ENCODE measurements around the gene ESPN.

ESPN gene

GRCh38 chr1:6485168-6486101 lies 60.9 kb downstream of the ESPN start:
- H3K27me3 ChIP-seq (ENCODE audit: control insufficient read depth, insufficient read depth, low read length): no peaks in the 10 kb centered on the region
- no peaks in the 10 kb centered on the region for H3K9me3 ChIP-seq (replicated peaks; ENCODE audit: low read length)
- no peaks in the 10 kb centered on the region for H3K36me3 ChIP-seq (ENCODE audit: insufficient read depth, low read length)
- H3K4me2 ChIP-seq (ENCODE audit: low read length): peak overlapping the region; percentile 23
- no peak overlapping the region for H3K4me3 ChIP-seq (ENCODE audit: low read length)
- H3K4me1 ChIP-seq (ENCODE audit: control insufficient read depth, insufficient read depth, low read length): peaks cover 8% of the 10 kb centered on the region
- no peak overlapping the region for H3K9ac ChIP-seq (ENCODE audit: low read depth, low read length)

GRCh38 chr1:6486433-6487011 lies 61.9 kb downstream of the ESPN start:
- Histone ChIP-seq H3K27me3 (ENCODE audit: control insufficient read depth, insufficient read depth, low read length) (no peaks in the 10 kb centered on the region), H3K4me3 (ENCODE audit: low read length) (no peak overlapping the region), H3K9me3 (replicated peaks; ENCODE audit: low read length) (no peaks in the 10 kb centered on the region), H3K9ac (ENCODE audit: low read depth, low read length) (no peak overlapping the region), H3K4me1 (ENCODE audit: control insufficient read depth, insufficient read depth, low read length) (peaks cover 14% of the 10 kb centered on the region), H3K4me2 (ENCODE audit: low read length) (peak overlapping the region; percentile 14), H3K36me3 (ENCODE audit: insufficient read depth, low read length) (no peaks in the 10 kb centered on the region)

- Histone ChIP-seq H3K4me1 (ENCODE audit: control insufficient read depth, insufficient read depth, low read length) (peaks cover 24% of the 10 kb centered on the region), H3K9me3 (replicated peaks; ENCODE audit: low read length) (no peaks in the 10 kb centered on the region), H3K27me3 (ENCODE audit: control insufficient read depth, insufficient read depth, low read length) (no peaks in the 10 kb centered on the region), H3K4me3 (ENCODE audit: low read length) (no peak overlapping the region), H3K36me3 (ENCODE audit: insufficient read depth, low read length) (no peaks in the 10 kb centered on the region), H3K4me2 (ENCODE audit: low read length) (no peak overlapping the region), H3K9ac (ENCODE audit: low read depth, low read length) (no peak overlapping the region)
Measured at GRCh38 chr1:6487804-6488484, 63.4 kb downstream of the ESPN start.

- Histone ChIP-seq H3K9me3 (replicated peaks; ENCODE audit: low read length) (no peaks in the 10 kb centered on the region), H3K9ac (ENCODE audit: low read depth, low read length) (no peak overlapping the region), H3K4me3 (ENCODE audit: low read length) (no peak overlapping the region), H3K4me2 (ENCODE audit: low read length) (no peak overlapping the region), H3K27me3 (ENCODE audit: control insufficient read depth, insufficient read depth, low read length) (no peaks in the 10 kb centered on the region), H3K36me3 (ENCODE audit: insufficient read depth, low read length) (no peaks in the 10 kb centered on the region), H3K4me1 (ENCODE audit: control insufficient read depth, insufficient read depth, low read length) (peaks cover 24% of the 10 kb centered on the region)
Measured at GRCh38 chr1:6488602-6489382, 64.2 kb downstream of the ESPN start.

GRCh38 chr1:6489383-6489765 lies 64.8 kb downstream of the ESPN start:
- Histone ChIP-seq H3K9me3 (replicated peaks; ENCODE audit: low read length) (no peaks in the 10 kb centered on the region), H3K4me2 (ENCODE audit: low read length) (peak overlapping the region; percentile 99), H3K4me3 (ENCODE audit: low read length) (no peak overlapping the region), H3K36me3 (ENCODE audit: insufficient read depth, low read length) (no peaks in the 10 kb centered on the region), H3K27me3 (ENCODE audit: control insufficient read depth, insufficient read depth, low read length) (no peaks in the 10 kb centered on the region), H3K9ac (ENCODE audit: low read depth, low read length) (no peak overlapping the region), H3K4me1 (ENCODE audit: control insufficient read depth, insufficient read depth, low read length) (peaks cover 24% of the 10 kb centered on the region)

- H3K9ac ChIP-seq (ENCODE audit: low read depth, low read length): peak overlapping the region; percentile 79
- H3K9me3 ChIP-seq (replicated peaks; ENCODE audit: low read length): no peaks in the 10 kb centered on the region
- peak overlapping the region; percentile 79 for H3K4me3 ChIP-seq (ENCODE audit: low read length)
- no peaks in the 10 kb centered on the region for H3K36me3 ChIP-seq (ENCODE audit: insufficient read depth, low read length)
- H3K4me1 ChIP-seq (ENCODE audit: control insufficient read depth, insufficient read depth, low read length): peaks cover 24% of the 10 kb centered on the region
- H3K27me3 ChIP-seq (ENCODE audit: control insufficient read depth, insufficient read depth, low read length): no peaks in the 10 kb centered on the region
- peak overlapping the region; percentile 99 for H3K4me2 ChIP-seq (ENCODE audit: low read length)
Measured at GRCh38 chr1:6489799-6490180, 65.2 kb downstream of the ESPN start.

GRCh38 chr1:6490181-6491080 lies 65.9 kb downstream of the ESPN start:
- Histone ChIP-seq H3K27me3 (ENCODE audit: control insufficient read depth, insufficient read depth, low read length) (no peaks in the 10 kb centered on the region), H3K4me2 (ENCODE audit: low read length) (peak overlapping the region; percentile 99), H3K4me3 (ENCODE audit: low read length) (peak overlapping the region; percentile 79), H3K9me3 (replicated peaks; ENCODE audit: low read length) (no peaks in the 10 kb centered on the region), H3K4me1 (ENCODE audit: control insufficient read depth, insufficient read depth, low read length) (peaks cover 25% of the 10 kb centered on the region), H3K36me3 (ENCODE audit: insufficient read depth, low read length) (no peaks in the 10 kb centered on the region), H3K9ac (ENCODE audit: low read depth, low read length) (peak overlapping the region; percentile 79)

- no peaks in the 10 kb centered on the region for H3K36me3 ChIP-seq (ENCODE audit: insufficient read depth, low read length)
- no peaks in the 10 kb centered on the region for H3K27me3 ChIP-seq (ENCODE audit: control insufficient read depth, insufficient read depth, low read length)
- peak overlapping the region; percentile 99 for H3K4me2 ChIP-seq (ENCODE audit: low read length)
- peak overlapping the region; percentile 79 for H3K4me3 ChIP-seq (ENCODE audit: low read length)
- no peaks in the 10 kb centered on the region for H3K9me3 ChIP-seq (replicated peaks; ENCODE audit: low read length)
- H3K4me1 ChIP-seq (ENCODE audit: control insufficient read depth, insufficient read depth, low read length): peaks cover 30% of the 10 kb centered on the region
- peak overlapping the region; percentile 79 for H3K9ac ChIP-seq (ENCODE audit: low read depth, low read length)
Measured at GRCh38 chr1:6491081-6491449, 66.5 kb downstream of the ESPN start.

- H3K9me3 ChIP-seq (replicated peaks; ENCODE audit: low read length): no peaks in the 10 kb centered on the region
- no peaks in the 10 kb centered on the region for H3K27me3 ChIP-seq (ENCODE audit: control insufficient read depth, insufficient read depth, low read length)
- peak within 1 kb of the TSS; percentile 99 for H3K4me2 ChIP-seq (ENCODE audit: low read length)
- H3K4me1 ChIP-seq (ENCODE audit: control insufficient read depth, insufficient read depth, low read length): peaks cover 31% of the 10 kb centered on the region
- H3K9ac ChIP-seq (ENCODE audit: low read depth, low read length): peak within 1 kb of the TSS; percentile 79
- H3K36me3 ChIP-seq (ENCODE audit: insufficient read depth, low read length): no peaks in the 10 kb centered on the region
- H3K4me3 ChIP-seq (ENCODE audit: low read length): peak within 1 kb of the TSS; percentile 79
Measured at GRCh38 chr1:6491480-6491962, 66.9 kb downstream of the ESPN start, which contains the start of gene PLEKHG5. TSS of gene PLEKHG5 (minus strand) at chr1:6491667. CDS start at chr1:6477571, 14,096 bp downstream.

- Histone ChIP-seq H3K27me3 (ENCODE audit: control insufficient read depth, insufficient read depth, low read length) (no peaks in the 10 kb centered on the region), H3K4me3 (ENCODE audit: low read length) (peak overlapping the region; percentile 50), H3K36me3 (ENCODE audit: insufficient read depth, low read length) (no peaks in the 10 kb centered on the region), H3K9ac (ENCODE audit: low read depth, low read length) (peak overlapping the region; percentile 3), H3K9me3 (replicated peaks; ENCODE audit: low read length) (no peaks in the 10 kb centered on the region), H3K4me1 (ENCODE audit: control insufficient read depth, insufficient read depth, low read length) (peaks cover 32% of the 10 kb centered on the region), H3K4me2 (ENCODE audit: low read length) (peak overlapping the region; percentile 99)
Measured at GRCh38 chr1:6491966-6492365, 67.4 kb downstream of the ESPN start.

Data from skeletal muscle satellite cell (primary cell).